Left renal cortex interstitium (tissue), 4 donors: ENCODE data around the gene ZBTB7C. TPM values are rescaled to one million over a fixed set of nuclear protein-coding genes. Genes with fewer than 3 reads are reported as not detected.

Source experiments
- DNase-seq, 4 donors: peaks; one replicate each; pipeline ENCODE4 v3.0.0-alpha.2; 2013; ENCODE audit warnings: low read depth in 4 of 4, low spot score in 2 of 4, missing footprints in 1 of 4
- polyA plus RNA-seq, 4 donors: library from polyadenylated mRNA; unstranded; fragments of 120-200 nt; gene quantifications; one replicate each; pipeline ENCODE4 v1.2.1, GENCODE V29; 2013; ENCODE audit not compliant: insufficient read length in 4 of 4

The ZBTB7C gene
- polyA plus RNA-seq, 4 donors: 12.6 to 18.4 (median 15.7) TPM

DNA sequence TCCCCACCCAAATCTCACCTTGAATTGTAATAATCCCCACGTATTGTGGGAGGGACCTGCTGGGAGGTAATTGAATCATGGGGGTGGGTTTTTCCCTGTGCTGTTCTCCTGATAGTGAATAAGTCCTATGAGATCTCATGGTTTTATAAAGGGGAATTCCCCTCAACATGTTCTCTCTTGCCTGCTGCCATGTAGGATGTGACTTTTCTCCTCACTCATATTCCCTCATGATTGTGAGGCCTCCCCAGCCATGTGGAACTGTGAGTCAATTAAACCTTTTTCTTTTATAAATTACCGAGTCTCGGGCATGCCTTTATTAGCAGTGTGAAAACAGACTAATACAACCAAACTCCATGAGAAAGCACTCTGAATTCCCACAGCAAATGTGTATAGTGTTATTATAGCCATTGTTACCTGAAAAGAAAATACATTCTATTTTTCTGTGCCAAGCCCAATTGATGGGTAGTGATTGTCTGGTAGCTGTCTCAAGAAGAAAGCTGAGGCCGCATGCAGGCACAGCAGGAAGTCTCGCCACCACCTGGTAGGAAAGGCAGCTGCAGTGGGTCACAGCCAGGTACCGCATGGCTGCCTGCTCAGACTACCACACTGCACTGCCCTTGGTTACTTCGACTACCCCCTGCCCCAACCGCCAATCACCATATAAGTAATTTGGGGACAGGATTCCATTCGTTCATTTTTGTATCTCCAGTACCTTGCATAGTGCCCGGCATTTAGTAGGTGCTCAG lies 10.3 kb upstream of the ZBTB7C start:
- DNase-seq: no peak

DNA sequence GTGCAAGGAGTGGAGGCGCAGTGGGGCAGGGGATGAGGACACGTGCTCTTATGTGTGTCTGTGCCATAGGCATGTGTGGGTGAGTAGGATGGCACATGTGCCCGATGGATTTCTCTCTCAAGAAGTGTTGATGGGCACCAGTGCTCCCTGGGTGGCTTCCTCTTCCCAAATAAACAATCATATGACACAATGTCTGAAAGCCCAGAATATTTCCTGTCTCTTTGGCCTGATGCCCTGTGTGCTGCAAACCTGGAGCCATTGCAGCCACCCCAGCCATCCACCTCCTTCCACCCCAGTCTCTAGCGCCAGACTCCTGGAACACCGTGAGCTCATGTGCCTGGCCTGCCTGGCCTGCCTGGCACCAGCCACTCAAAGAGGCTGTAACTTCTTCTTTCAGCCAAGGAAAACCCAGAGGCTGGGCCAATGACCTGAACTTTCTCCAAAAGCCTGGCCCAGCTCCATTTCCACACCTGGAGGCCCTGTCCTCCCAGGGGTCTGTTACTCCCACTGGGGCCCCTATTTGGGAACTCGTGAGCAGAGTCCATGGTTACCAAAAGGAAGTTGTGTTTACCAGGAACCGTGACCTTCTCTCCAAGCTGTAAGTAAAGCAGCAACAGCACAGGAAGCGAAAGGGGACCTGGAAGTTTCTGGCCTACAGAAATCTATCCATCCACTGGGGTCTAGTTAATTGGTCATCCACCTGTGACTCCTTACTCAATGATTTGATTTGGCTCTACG lies 9.5 kb upstream of the ZBTB7C start:
- DNase-seq: no peak

DNA sequence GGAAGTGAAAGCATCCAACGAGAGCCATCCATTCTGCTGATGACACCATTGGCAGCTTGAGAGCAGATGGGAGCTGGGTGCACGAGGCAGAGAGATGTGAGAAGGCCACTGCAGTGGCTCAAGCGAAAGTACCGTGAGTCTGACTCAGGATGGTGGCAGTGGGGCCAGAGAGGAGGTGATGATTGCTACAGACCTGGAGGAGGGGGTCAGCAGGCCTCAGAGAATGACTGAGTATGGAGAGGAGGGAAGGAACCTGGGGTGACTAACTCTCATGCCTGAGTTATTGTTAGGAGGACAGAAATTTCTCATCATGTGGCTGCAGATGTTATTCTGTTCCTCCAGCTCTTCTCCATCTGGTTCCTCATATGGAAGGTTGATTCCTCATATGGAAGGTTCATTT lies 8.8 kb upstream of the ZBTB7C start:
- DNase-seq: no peak

DNA sequence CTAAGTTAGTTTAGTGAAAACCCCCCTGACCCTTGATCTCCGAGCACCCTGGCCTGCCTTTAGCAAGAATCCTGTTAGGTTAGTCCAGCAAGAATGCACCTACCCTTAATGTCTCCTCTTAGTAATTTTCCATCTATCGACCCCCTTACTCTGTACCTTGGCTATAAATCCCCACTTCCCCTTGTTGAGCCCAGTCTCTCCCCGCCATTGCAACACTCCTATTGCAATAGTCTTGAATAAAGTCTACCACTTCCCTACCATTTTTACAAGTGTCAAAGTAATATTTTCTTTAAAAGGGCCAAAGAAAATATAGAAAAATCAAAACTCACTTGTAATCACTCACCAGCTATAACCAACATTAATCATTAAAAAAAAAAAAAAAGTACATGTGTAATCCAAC lies 4.2 kb upstream of the ZBTB7C start:
- no peak for DNase-seq

DNA sequence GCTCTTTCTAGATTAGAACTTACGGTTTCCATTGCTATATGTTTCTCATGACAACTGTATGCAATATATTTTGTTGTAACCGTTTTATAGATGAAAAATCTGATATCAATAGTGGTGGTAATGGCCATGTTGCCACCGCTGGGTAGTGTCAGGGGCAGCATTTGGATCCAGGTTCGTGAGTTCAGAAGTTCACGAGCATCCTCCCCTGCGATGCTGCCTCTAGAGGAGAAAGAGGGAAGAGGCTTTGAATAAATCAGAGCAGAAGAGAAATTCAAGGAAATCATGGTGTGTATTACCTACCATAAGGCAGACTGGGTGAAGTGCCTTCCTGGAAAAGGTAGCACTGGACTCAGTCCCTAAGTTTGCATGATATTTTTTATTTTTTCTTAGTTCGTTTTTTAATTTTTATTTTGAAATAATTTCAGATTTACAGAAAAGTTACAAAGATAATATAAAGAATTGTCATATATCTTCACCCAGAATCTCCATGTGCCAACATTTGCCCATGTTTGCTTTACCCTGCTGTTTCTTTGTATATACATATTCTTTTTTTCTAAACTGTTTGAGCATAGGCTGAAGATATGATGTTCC lies 3.3 kb upstream of the ZBTB7C start:
- no peak for DNase-seq

DNA sequence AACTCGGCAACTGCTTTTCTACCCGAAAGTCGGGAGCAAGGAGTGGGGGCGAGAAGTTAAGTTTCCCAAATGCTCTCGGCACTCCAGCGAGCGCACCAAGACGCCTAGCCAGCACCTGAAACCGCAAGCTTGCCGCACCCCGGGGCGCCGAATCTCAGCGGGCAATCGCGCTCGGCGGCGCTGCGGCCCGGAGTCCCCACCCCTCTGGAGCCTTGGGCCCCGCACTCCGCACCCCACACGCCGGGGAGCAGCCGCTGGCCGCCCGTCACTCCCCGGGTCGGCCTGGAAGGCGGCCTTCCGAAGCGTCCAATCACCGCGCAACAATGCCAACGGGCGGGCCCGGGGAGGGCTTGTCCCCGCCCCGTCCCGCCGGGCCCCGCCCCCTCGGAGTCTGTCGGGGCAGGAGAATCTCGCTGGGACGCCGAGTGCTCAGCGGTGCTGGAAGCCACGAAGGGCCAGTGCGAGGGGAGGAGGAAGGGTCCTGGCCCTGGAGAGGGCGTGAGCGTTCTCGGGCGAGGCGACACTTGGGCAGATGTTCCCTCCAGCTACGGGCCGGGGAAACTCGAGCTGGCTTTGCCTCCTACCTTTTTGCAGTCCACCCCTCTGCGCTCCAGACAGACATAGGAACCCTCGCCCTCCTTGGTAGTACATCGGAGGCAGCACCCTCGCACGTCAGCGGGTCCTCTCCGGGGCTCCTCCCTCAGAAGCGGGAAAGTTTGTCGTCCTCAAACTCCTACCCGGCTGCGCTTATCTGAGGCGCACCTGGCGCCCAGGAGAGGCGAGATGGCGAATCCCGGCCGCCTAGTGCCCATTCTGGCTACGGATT lies 1.1 kb upstream of the ZBTB7C start:
- DNase-seq: peak in 3 of 4 donors; percentile 64 to 78 (median 75)

DNA sequence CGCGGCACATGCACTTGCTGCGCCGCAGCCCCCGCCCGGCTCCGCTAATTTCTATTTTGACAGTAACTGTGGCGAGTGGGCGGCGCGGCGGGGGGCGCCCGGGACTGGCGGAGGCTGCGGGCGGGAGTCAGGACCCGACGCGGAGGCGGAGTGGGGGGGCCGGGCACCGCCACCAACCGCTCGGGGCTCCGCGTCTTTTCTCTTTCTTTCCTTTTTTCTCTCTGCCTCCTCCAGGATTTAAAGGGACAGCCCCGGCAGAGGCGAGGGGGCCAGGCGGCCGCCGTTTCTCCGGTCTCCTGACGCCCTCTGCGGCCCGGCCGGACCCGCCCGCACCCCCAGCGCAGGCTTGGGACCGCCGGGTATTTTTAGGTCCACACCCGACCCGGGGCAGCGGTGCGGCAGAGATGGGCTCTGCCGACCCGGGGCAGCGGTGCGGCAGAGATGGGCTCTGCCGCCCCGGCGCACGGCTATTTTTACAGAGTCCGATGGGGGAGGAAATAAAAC lies 460 bp upstream of the ZBTB7C start:
- DNase-seq: no peak

DNA sequence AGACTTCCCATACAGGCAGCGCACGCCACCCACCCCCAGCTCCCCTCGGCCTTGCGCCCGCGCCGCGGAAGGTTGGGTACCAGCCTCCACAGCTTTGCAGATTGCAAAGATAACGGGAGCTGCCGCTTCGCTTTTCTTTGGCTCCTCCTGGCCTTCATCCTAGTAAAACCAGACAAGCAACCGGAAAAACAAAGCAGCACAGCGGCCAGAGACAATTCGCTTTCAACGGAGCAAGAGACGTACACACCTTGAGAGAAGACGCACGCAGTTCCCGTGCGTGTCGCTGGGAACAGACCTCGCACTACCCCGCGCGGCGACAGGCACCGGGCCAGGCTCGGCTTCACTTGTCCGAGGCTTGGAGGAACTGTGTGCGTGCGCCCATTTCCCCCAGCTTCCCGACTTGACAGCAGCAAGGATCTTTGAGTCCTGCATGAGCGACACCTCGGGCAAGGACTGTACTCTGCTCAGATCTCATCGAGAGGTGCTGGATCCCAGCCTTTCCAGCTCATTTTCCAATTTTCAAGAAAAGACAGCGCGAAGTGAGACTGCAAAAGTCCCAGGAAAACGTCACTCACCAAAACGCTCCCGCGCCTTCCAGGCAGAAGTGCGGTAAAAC lies 964 bp downstream of the ZBTB7C start:
- no peak for DNase-seq

DNA sequence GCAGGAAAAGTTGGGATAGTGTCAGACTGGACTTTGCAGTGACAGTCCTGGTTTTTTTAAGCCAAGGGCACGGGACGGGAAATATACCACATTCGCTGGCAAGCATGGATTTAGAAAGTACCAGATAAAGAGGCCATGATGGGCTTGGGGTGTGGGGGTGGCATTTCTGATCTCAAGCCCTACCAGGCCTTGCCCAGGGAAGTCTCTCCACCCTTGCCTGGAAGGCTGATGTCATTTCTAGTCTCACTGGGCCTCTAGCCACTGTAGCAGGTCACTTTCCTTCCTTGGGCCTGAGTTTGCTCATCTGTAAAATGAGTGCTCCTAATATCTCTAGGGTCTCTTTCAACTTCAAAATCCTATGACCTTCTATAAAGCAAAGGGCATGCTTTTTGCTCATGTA lies 1.8 kb downstream of the ZBTB7C start:
- DNase-seq: no peak

DNA sequence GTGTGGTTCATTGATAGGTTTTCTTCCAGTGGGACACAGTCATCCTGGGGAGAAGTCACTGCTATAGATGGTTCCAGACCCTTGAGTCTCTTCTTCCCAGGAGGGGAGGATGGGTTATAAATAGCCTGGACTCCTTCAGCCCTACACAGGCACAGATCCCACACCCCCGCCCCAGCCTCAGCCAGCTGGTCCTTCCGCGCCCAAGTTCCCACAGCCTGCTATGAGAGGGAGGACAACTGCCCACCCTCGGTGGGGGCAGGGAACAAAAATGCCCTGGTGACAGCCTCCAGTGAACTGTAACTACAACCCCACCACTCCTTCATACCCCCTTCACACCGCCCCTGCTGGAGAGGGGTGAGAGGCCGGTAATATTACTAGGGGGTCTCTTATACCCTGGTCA lies 3.2 kb downstream of the ZBTB7C start:
- no peak for DNase-seq

DNA sequence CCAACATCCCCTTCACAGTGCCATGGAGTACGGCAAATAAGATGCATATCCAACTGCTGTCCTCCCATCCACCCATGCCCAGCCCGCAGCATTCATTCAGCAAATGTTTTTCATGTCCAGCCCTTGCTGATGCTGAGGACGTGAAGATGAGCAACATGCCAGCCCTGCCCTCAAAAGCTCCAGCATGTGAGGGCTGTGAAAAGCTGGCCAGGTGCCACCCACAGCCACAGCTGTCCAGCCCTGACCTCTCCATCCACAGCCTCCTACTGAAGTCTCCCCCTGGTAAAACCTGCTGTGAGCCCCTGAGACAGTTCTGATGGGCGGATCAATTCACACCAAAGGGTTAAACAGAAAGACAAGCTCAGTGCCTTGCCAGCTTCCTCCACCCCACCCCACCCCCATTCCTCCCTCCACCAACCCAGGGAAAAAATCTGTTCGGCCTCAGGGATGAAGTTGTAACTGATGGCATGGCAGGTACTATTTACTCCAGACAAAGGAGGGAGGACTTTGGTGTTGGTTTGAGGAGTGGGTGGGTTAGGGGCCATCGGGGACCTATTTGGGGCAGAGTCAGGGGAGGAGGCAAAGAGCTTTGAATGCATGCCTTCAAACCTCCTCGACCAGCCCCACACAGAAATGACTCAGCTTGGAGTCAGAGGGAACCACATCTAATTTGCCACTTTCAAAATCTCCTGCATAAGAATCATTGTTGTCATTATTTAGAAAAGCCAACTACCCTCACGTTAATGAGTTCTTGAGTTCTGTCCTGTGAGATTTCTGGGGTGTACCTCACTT lies 4.3 kb downstream of the ZBTB7C start:
- DNase-seq: no peak

DNA sequence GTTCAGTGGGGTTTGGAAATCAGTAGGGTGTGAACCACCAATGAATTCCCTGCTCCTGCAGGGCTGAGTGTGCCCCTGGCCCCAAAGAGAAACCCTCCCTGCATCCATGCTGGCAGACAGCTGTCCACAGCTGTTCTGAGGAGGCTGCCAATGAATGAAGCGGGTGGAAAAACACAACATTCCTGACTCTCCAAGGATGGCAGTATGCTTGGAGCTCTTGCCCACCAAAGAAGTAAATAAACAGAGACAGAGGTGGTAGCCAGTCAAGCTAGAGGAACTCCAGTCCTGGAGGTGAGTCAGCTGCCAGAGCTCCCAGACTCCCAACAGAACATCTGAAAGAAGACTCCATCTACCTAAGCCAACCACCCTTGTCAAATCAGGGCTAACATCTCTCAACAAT lies 6.2 kb downstream of the ZBTB7C start:
- DNase-seq: no peak

DNA sequence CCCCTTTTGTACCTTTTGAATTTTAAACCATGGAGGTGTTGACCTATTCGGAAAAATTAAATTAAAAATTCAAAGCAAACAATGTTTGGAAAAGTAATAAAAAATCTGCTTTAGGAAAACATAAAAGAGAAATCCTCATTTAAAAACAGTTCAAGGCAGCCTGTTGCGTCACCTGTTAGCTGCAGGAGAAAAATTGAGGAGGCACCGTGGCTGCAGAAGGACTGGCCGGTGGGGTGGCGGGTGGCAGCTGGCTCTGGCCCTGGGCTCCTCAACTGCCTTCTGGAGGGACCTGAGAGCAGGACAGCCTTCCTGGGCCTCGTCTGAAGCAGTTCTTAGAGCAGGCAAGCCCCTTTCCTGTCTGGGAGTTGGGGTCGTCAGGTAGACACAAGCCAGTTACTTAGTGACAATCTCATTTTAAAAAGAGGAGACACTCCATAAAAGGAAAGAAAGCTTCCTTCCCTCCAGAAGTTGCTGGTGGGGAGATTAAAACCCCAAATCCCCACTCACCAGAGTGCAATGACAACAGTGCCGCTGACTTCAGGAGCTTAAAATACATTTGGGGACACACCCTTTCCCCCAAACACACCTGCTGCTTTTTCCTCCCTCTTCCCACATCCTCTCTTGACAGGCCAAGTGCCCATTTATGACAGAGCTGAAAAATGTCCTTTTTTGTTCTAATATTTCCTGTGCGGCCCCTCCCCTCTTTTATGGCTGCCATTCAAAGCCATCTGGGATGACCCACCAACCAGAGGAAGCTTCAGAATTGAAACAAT lies 9.7 kb downstream of the ZBTB7C start:
- DNase-seq: no peak

DNA sequence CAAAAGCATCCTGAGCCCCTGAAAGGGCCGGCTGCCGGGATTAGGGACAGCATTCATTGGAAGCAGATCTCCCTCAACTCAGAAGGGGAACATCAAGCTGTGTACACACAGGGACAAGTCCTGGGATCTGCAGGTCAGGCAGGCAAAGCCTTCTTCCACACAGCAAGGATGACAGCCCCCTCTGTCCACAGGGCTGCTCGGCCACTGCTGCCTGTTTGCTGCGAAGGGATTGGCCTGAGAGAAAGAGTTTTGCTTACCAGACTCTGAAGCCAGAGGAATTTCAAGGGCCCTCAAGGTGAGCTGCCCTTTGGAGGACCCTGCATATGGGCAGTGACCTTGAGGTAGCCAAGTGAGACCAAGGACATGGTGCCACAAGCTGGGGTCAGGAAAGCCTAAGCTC lies 11.1 kb downstream of the ZBTB7C start:
- DNase-seq: no peak

DNA sequence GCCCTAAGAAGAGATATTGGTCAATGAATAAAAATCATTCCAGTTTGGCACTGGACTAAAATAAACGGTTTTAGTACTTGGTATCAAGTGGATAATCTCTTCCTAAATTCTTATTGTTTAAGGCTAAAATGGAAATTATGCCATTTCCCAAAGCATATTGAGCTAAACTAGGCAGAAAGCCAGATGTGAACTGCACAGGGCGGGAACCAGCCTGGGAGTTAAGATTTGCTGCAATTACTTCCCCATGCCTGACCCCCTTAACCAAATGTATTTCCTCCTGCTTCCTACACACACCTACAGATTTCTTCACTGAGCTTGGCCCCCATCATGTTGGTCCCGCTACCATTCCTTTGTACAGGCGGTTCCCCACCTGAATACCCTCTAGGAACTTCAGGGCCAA lies 12.2 kb downstream of the ZBTB7C start:
- DNase-seq: no peak

DNA sequence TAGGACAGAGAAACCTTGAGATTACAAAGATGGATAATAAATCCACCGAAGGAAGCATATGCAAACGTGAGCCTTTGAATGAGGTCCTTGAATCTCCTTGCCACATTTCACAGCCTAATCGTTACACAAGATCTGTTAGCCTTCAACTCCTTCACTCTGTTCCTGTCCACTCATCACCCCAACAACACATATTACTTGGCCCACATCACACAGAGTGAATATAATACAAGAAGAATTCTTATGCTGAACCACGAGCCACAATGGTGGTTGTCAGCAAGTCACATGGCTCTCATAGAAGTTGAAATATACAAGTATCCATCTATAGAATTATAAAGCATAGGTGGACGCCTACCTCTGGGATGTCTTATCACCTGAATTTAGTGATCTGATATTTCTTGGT lies 12.6 kb downstream of the ZBTB7C start:
- no peak for DNase-seq

DNA sequence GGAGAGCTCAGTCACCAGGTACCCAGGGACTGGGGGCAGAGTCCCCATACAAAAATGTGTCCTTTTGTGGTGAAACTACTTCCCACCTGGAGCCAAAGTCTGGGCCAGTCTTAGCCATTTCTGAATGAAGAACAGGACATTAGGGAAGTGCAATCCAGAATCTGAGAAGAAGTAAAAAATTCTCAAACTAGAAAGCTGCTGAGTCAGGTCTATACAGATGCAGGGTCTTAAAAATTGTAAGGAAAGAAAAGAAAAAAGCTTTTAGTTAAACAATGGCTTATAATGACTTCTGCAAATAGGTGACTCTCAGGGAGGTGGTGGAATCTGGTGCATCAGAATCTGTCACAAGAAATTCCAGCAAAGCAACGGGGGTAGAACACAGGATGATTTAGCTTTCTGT lies 13.5 kb downstream of the ZBTB7C start:
- DNase-seq: no peak

DNA sequence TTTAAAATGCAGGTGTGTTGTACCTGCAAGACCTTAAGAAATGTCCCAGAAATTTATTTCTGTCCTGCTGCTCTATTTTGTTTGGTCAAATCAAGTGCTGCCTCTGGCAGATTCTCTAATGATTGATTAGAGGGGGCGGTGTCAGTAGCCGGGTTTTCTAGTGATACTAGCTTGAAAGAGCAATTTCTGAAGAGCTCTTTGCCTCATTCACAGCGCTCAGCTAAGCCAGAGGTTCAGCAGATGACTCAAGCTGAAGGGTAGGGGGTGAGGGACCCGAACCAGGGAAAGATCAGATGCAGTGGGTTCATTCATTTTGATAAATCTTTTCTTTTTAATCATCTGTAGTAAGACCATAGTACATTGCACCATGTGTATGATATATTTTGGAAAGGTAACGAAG lies 15.0 kb downstream of the ZBTB7C start:
- DNase-seq: no peak

DNA sequence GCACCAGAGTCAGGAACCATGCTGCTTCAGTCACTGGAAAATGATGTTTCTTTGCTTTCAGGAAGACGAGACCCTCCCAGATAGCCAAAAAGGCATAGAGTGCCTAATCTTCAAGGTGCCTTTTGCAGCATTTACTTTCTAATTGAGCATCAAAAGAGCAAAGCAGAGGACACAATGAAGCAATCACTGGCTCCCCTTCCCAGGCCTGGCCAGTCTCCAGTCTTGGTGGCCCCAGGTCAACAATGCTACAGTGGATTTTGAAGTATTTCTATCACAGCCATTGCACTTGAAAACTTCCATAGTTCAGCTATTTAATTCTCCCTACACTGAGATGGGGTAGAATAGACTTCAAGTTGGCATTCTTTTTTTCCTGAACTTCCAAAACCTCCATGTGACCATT lies 15.4 kb downstream of the ZBTB7C start:
- DNase-seq: no peak
